Activated CD8-positive, alpha-beta memory T cell treated with anti-CD3 and anti-CD28 coated beads for 4 hours (primary cell): Measurements from ENCODE around the gene HOXB8.

Experiments
- DNase-seq, 2 donors: peaks; one replicate each; pipeline ENCODE4 v3.0.0-alpha.2; 2020; ENCODE audit warnings: low read depth in 2 of 2

Gene HOXB8

DNA sequence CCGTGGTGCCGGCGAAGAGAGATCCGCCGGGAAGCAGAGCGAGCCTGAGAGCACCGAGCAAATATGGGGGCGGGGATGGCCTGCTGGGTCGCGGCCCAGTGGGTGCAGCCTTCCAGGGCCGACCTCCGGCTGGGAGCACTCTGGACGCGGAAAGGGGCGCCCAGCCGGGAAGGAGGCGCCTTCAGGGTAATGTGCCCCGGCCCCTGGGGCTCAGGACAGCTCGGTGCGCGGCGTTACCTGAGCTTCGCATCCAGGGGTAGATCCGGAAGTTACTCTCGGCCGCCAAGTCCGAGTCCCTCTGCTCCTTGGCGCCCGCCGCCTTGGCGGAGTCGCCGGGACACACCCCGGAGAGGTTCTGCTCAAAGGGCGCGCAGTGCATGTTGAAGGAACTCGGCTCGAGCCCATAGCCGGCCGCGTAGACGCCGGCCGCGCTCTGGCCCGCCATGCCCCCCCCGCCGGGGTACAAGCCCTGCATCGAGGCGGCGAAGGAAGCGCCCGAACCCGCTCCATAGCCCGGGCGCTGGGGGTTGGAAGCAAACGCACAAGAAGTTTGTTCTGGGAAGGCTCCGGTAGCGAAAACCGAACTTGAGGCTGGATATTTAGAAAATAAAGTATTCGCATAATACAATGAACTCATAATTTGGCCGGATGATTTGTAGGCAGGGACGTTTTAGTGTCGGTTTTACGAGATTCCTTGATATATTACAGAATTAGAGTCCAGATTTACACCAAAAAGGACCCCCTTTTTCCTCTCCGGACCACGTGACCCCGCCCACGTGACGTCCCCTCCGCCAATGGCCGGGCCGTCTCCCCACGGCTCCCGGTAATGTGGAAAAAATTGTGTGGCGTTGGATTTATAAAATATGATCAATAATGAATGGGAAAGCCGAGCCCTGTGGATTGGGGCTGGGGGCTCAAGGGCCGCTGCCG lies 4.5 kb downstream of the HOXB8 start, which contains the start of gene HOXB7:
HOXB7 (minus strand) TSS at position 736 of the 930 bp plus-strand sequence; CDS start at position 637, 99 bp downstream.
- DNase-seq: peak in 1 of 2 donors; percentile 36

GRCh38 chr17:48609759-48610281 lies 5.3 kb downstream of the HOXB8 start:
- DNase-seq: no peak

- DNase-seq: no peak
Observed at GRCh38 chr17:48609033-48609432, 6.1 kb downstream of the HOXB8 start.

GRCh38 chr17:48608494-48608834 lies 6.6 kb downstream of the HOXB8 start:
- DNase-seq: no peak

GRCh38 chr17:48606892-48607614 lies 8.0 kb downstream of the HOXB8 start:
- DNase-seq: no peak

- no peak for DNase-seq
Observed at GRCh38 chr17:48605991-48606891, 8.9 kb downstream of the HOXB8 start.

- no peak for DNase-seq
Observed at GRCh38 chr17:48605409-48605919, 9.6 kb downstream of the HOXB8 start.

DNA sequence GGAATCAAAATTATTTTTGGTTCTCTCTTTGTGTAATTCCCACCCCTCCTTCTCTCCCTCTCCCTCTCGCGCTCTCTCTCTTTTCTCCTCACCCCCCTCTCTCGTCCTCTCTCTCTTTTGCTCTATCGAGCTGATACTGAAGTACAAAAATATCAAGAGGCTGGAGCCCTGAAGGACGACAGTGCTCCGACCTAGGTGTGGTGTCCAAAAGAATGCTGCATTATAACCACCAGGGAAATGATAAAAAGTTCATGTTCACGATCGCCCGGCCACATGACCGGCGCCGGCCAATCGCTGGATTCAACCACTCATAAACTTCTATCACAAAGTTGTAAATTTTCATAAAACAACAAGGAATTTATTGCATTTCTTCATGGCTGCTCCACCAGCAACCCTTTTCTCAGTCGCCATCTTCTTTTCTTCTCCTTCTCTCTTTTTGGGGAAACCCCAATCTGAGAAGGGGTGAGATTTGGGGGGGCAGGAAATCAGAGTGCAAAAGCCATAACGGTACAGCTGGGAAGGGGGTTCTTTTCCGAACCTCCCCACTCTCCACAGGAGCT lies 10.2 kb downstream of the HOXB8 start, which contains the start of gene HOXB6:
HOXB6 (minus strand) TSS at position 217 of the 560 bp plus-strand sequence. CDS start 6,836 bp downstream, outside the sequence.
- DNase-seq: no peak

- DNase-seq: no peak
Observed at GRCh38 chr17:48603959-48604769, 10.9 kb downstream of the HOXB8 start.

DNA sequence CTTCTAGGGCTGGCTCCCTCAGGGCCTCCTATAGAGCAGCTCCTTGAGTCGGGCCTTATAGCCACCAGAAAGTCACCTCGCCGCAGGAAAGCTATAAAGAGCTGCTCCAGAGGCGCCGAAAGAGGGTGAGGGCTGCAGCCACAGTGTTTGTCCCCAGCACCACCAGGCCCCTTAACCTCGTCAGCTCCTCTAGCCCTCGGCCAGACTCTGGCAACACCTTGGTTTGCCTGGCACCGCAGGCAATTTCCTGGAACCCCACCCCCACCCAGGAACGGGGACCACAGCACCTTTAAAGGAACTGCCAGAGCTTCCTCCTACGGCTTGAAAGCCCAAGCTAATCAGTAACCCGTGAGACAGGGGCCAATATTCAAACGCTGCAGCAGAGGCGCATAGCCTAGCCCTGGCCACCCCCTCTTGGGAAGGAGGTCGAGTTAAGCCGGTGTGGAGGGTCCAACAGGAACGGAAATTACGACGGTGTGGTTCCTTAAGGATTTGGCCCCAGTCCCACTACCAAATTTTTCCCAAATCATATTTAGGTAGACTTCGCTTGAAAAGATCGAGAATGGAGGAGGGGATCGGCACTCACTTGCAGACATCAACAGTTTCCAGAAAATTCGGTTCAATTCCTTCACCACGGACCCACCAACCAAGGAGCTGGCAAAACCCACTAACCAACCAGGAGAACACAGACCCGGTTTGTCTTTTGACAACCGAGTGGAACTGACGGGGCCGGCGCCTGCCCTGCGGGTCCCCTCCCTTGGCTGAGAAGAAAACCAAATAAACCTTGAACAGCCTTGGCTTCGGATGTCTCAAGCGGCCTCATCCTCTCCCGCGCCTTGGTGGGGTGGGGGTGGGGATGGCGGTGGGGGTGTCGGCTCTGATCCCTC lies 13.3 kb downstream of the HOXB8 start:
- no peak for DNase-seq

DNA sequence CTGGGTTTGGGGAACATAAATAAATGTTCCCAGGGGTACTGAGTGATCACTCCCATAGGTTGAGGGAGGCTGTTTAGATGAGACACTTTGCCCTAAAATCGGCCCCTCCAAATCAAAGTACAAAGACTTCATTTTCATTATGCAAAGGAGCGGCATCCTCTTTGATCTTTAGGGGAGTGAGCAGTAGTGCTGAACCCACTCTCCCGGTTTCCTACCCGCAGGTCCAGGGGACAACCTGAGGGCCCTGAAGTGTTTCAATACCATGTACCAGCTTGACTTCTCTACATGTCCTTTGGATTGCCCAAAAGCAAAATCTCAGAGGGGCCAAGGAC lies 13.9 kb downstream of the HOXB8 start:
- DNase-seq: no peak

GRCh38 chr17:48600244-48601098 lies 14.6 kb downstream of the HOXB8 start:
- DNase-seq: no peak

DNA sequence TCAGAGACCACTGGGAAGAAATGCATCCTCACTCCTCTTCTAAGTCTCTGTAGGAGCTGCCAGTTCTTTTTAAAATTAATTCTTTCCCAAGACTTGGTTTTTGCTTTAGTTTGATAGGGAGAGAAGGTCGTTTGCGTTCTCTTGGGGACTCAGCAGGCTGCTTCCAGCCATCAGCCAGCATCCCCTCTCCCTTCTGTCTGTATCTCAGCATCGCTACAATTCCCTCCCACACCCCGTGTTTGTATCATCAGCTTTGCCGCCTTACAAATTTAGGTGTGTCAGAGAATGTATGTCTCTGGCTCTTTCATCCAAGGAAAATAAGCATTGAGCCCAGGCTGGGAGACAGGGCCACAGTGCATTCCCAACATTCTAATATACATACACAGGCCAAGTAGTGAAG lies 15.7 kb downstream of the HOXB8 start:
- DNase-seq: no peak

- no peak for DNase-seq
Observed at GRCh38 chr17:48598736-48599135, 16.4 kb downstream of the HOXB8 start.

- no peak for DNase-seq
Observed at GRCh38 chr17:48597778-48598631, 17.1 kb downstream of the HOXB8 start.

DNA sequence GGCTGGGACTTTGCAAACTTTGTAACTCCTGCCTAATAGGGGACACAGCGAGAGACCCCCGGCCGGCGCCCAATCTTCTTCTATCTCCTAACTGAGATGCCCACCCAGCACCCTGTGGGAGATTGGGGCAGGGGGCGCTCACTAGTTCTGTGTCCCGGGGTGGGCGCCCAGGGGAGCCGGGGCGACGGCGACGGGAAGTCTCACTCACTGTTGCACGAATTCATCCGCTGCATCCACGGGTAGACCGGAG lies 17.6 kb downstream of the HOXB8 start:
- no peak for DNase-seq

GRCh38 chr17:48596735-48597527 lies 18.2 kb downstream of the HOXB8 start:
- no peak for DNase-seq
